ENCODE results near the gene TNPO3.

The TNPO3 gene

DNA sequence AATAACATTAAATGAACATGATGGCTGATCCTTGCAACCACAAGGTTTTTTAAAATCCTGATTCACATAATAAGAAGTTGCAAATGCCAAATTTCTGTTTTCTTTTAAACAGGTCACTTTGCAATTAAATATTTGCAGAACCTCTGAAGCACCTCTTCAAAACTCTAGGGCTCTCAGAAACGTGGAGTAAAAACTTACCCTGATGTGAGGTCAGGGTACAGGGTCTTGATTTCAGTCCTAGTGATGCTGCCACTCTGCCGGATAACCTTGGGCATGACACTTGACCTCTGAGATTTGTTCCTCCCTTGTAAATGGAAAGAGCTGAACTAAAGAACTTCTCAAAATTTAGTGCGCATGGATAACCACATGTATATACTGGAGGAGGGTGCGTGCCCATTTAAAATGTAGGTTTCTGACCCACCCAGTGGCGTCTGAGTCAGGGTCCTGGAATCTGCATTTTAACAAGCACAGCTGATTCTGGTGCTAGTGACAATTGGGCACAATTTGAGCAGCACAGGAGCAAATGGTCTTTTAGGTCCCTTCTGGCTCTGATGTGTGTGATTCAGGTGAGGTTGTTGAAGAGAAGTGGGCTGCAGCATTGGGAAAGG lies 35.5 kb upstream of the TNPO3 start:
- no peak for TF ChIP-seq EZH2phosphoT487 (conservative IDR thresholded peaks at IDR 0.05; ENCODE audit: low read length)
- TF ChIP-seq, protein P1, sequence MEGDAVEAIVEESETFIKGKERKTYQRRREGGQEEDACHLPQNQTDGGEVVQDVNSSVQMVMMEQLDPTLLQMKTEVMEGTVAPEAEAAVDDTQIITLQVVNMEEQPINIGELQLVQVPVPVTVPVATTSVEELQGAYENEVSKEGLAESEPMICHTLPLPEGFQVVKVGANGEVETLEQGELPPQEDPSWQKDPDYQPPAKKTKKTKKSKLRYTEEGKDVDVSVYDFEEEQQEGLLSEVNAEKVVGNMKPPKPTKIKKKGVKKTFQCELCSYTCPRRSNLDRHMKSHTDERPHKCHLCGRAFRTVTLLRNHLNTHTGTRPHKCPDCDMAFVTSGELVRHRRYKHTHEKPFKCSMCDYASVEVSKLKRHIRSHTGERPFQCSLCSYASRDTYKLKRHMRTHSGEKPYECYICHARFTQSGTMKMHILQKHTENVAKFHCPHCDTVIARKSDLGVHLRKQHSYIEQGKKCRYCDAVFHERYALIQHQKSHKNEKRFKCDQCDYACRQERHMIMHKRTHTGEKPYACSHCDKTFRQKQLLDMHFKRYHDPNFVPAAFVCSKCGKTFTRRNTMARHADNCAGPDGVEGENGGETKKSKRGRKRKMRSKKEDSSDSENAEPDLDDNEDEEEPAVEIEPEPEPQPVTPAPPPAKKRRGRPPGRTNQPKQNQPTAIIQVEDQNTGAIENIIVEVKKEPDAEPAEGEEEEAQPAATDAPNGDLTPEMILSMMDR (IDR thresholded peaks at IDR 0.05; ENCODE audit: insufficient read depth, low read length, poor library complexity, severe bottlenecking), result no peak
- Histone ChIP-seq H4K20me1 (ENCODE audit: low read depth, low read length) (no peaks in the 10 kb centered on the region), H3K9ac (ENCODE audit: low read length) (no peak overlapping the region), H3K4me2 (ENCODE audit: low read depth, low read length, poor library complexity, severe bottlenecking) (no peak overlapping the region), H3K9me3 (ENCODE audit: insufficient read depth, low read length) (no peaks in the 10 kb centered on the region), H3K4me3 (ENCODE audit: insufficient read depth, low read length, poor library complexity, severe bottlenecking) (no peak overlapping the region), H3K9me2 (replicated peaks; ENCODE audit: insufficient read depth, low read length) (no peaks in the 10 kb centered on the region), H3K79me2 (ENCODE audit: insufficient read depth, low read length) (no peaks in the 10 kb centered on the region), H3F3A (ENCODE audit: insufficient read depth) (peaks cover 14% of the 10 kb centered on the region), H3K36me3 (ENCODE audit: low read length) (no peaks in the 10 kb centered on the region), H3K27ac (ENCODE audit: low read depth, low read length) (no peak overlapping the region), H2AFZ (ENCODE audit: low read depth, low read length, severe bottlenecking) (no peak overlapping the region), H3K27me3 (ENCODE audit: low read length) (no peaks in the 10 kb centered on the region)

DNA sequence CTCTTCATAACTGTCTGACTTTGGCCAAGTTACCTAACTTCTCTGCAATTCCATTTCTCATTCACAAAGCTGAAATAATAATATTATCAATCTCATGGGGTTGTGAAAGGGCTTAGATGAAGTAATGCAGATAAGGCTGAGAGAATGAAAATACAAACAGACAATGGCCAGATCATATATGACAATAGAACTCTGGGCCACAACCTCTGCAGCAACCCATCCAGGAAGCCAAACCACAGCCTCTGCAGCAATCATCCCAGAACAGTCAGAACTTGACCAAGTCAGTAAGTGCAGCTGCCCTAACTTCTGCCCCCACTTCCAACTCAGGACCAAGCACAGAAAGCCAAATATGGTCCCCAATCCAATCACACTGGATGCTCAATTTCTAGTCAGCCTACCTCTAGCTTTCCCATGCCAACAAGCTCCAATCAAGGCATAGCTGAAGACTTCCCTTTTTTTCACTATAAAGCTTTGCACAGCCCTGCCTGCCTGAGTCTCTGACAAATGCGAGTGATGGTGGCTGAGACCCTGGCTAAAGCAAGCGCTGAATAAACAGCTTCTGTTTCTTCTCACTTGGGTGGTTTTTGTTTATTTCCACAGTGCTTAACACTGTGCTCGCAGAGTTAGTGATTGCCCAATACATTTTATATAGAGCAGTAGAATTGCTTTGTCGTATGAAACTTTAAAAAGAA lies 34.8 kb upstream of the TNPO3 start:
- Histone ChIP-seq H3K4me2 (ENCODE audit: low read depth, low read length, poor library complexity, severe bottlenecking) (no peak overlapping the region), H3F3A (ENCODE audit: insufficient read depth) (peaks cover 12% of the 10 kb centered on the region), H3K9me2 (replicated peaks; ENCODE audit: insufficient read depth, low read length) (no peaks in the 10 kb centered on the region), H3K27me3 (ENCODE audit: low read length) (no peaks in the 10 kb centered on the region), H3K9me3 (ENCODE audit: insufficient read depth, low read length) (no peaks in the 10 kb centered on the region), H3K79me2 (ENCODE audit: insufficient read depth, low read length) (no peaks in the 10 kb centered on the region), H2AFZ (ENCODE audit: low read depth, low read length, severe bottlenecking) (no peak overlapping the region), H3K4me3 (ENCODE audit: insufficient read depth, low read length, poor library complexity, severe bottlenecking) (no peak overlapping the region), H3K36me3 (ENCODE audit: low read length) (no peaks in the 10 kb centered on the region), H3K27ac (ENCODE audit: low read depth, low read length) (no peak overlapping the region), H3K9ac (ENCODE audit: low read length) (no peak overlapping the region), H4K20me1 (ENCODE audit: low read depth, low read length) (no peaks in the 10 kb centered on the region)
- TF ChIP-seq EZH2phosphoT487 (conservative IDR thresholded peaks at IDR 0.05; ENCODE audit: low read length), result no peak
- TF ChIP-seq, protein P1 (IDR thresholded peaks at IDR 0.05; ENCODE audit: insufficient read depth, low read length, poor library complexity, severe bottlenecking), result no peak

DNA sequence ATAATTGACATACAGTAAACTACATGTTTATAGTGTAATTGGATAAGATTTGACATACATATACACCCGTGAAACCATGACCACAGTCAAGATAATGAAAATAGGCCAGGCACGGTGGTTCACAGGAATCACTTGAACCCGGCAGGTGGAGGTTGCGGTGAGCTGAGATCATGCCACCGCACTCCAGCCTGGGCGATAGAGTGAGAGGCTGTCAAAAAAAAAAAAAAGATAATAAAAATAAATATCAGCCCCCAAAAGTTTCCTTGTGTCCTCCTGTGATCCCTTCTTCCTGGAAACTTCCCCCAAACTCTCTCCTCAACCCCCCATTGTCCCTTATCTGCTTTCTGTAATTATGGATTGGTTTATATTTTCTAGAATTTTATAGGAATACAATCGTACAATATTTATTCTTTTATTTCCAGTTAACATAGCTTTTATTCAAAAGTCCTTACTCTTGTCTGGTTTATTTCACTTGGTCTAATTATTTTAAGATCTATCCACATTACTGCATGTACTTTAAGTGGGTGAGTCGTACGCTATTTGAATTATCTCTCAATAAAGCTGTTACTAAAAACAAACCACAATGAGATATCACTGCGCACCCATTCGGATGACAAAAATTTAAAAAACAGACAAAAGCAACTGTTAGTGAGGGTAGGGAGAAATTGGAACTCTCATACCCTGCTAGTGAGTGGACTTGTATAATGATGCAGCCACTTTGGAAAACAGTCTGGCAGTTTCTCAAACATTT lies 30.1 kb upstream of the TNPO3 start:
- no peaks in the 10 kb centered on the region for H4K20me1 ChIP-seq (ENCODE audit: low read depth, low read length)
- no peak overlapping the region for H3K27ac ChIP-seq (ENCODE audit: low read depth, low read length)
- no peak overlapping the region for H3K4me3 ChIP-seq (ENCODE audit: insufficient read depth, low read length, poor library complexity, severe bottlenecking)
- no peak for TF ChIP-seq EZH2phosphoT487 (conservative IDR thresholded peaks at IDR 0.05; ENCODE audit: low read length)
- TF ChIP-seq, protein P1 (IDR thresholded peaks at IDR 0.05; ENCODE audit: insufficient read depth, low read length, poor library complexity, severe bottlenecking), result no peak
- H2AFZ ChIP-seq (ENCODE audit: low read depth, low read length, severe bottlenecking), result no peak overlapping the region
- H3K36me3 ChIP-seq (ENCODE audit: low read length), result no peaks in the 10 kb centered on the region
- no peak overlapping the region for H3K9ac ChIP-seq (ENCODE audit: low read length)
- no peaks in the 10 kb centered on the region for H3K9me3 ChIP-seq (ENCODE audit: insufficient read depth, low read length)
- H3K9me2 ChIP-seq (replicated peaks; ENCODE audit: insufficient read depth, low read length), result no peaks in the 10 kb centered on the region
- H3K79me2 ChIP-seq (ENCODE audit: insufficient read depth, low read length), result no peaks in the 10 kb centered on the region
- no peaks in the 10 kb centered on the region for H3K27me3 ChIP-seq (ENCODE audit: low read length)
- no peak overlapping the region for H3K4me2 ChIP-seq (ENCODE audit: low read depth, low read length, poor library complexity, severe bottlenecking)
- H3F3A ChIP-seq (ENCODE audit: insufficient read depth), result no peaks in the 10 kb centered on the region
